Stomach (tissue), 9 donors: Measurements from ENCODE around the gene XRCC5. TPM values are rescaled to one million over a fixed set of nuclear protein-coding genes. Genes with fewer than 3 reads are reported as not detected.

Experiments
- DNase-seq, 2 donors: peaks; one replicate each; pipeline versions ENCODE4 v3.0.0 to v3.0.0-alpha.2; 2013 to 2019
- H3K27ac ChIP-seq, 5 donors: fragments of 200-600 bp in 4 of 5; sonication (generic) in 4 of 5; one replicate each; pipeline ENCODE4 v1.5.1; 2013 to 2019; ENCODE audit warnings: mild to moderate bottlenecking in 1 of 5, moderate library complexity in 1 of 5
- H3K27me3 ChIP-seq, 3 donors: fragments of 200-600 bp; sonication (generic); one replicate each; pipeline ENCODE4 v1.5.1; 2017 to 2019; ENCODE audit warnings: mixed run types in 1 of 3
- H3K36me3 ChIP-seq, 4 donors: fragments of 200-600 bp; sonication (generic); 1 replicate in 3 of 4; 2 replicates in 1 of 4; pipeline ENCODE4 v1.5.1; 2016 to 2019
- H3K4me1 ChIP-seq, 4 donors: fragments of 200-600 bp; sonication (generic); one replicate each; pipeline ENCODE4 v1.5.1; 2016 to 2019
- H3K4me3 ChIP-seq, 4 donors: fragments of 200-600 bp; sonication (generic) in 3 of 4; one replicate each; pipeline ENCODE4 v1.5.1; 2016 to 2019; ENCODE audit warnings: mild to moderate bottlenecking in 1 of 4
- H3K9me3 ChIP-seq, 4 donors: fragments of 200-600 bp; sonication (generic); one replicate each; pipeline ENCODE4 v1.5.1; 2016 to 2019
- EP300 ChIP-seq: sonication (generic); formaldehyde crosslinking; IDR thresholded peaks from one replicate; pipeline ENCODE4 v1.6.1; 2017; ENCODE audit warnings: antibody characterized with exemption
- POLR2A ChIP-seq, 4 donors: fragments of 450-650 bp; IDR thresholded peaks; one replicate each; pipeline ENCODE4 v1.6.1; 2016; ENCODE audit warnings: antibody characterized with exemption in 4 of 4, control low read depth in 2 of 4, mild to moderate bottlenecking in 1 of 4, moderate library complexity in 1 of 4
- POLR2AphosphoS5 ChIP-seq, 3 donors: sonication (generic); formaldehyde crosslinking; IDR thresholded peaks; one replicate each; pipeline ENCODE4 v1.6.1; 2016; ENCODE audit warnings: antibody characterized with exemption in 3 of 3
- WGBS, 5 donors: extraction: QIAGEN DNeasy Blood & Tissue Kit in 3 of 5; methylation state at CpG; one replicate each; pipeline versions ENCODE4 v1.1.5 to v1.1.7; 2013 to 2018; 5-methylcytosine and 5-hydroxymethylcytosine counted together
- intact Hi-C: fragments of 100-400 bp; cut with DNase I; formaldehyde crosslinking; loops from one replicate; pipeline ENCODE4 v1.15.1; 2023; ENCODE audit warnings: low total_unique reads
- polyA plus RNA-seq, 3 donors: library from polyadenylated mRNA; stranded (reverse); fragments of 200-250 nt; gene quantifications; one replicate each; pipeline ENCODE4 v1.2.3, GENCODE V29; 2013
- total RNA-seq, 5 donors: library from RNA; depleted of rRNA; stranded (reverse); fragments of >200 nt; gene quantifications; one replicate each; pipeline versions ENCODE4 v1.1.0 to v1.2.3, GENCODE V29; 2014 to 2016
- TF ChIP-seq, protein P1 (sequence below), 7 experiments: fragments of 450-650 bp in 4 of 7; fragments of 200-600 bp in 3 of 7; sonication (generic) in 3 of 7; IDR thresholded peaks; one replicate each; pipeline ENCODE4 v1.5.1; 2016 to 2019; ENCODE audit warnings: antibody characterized with exemption in 7 of 7, control low read depth in 2 of 7, mild to moderate bottlenecking in 1 of 7
- donor health status: healthy with polysubstance abuse.
- donor health status: Bipolar disorder and iron deficiency.
- donor health status: healthy.

XRCC5 gene
- total and polyA plus RNA-seq, 8 donors, result 70.2 to 302 (median 92.9) TPM

DNA sequence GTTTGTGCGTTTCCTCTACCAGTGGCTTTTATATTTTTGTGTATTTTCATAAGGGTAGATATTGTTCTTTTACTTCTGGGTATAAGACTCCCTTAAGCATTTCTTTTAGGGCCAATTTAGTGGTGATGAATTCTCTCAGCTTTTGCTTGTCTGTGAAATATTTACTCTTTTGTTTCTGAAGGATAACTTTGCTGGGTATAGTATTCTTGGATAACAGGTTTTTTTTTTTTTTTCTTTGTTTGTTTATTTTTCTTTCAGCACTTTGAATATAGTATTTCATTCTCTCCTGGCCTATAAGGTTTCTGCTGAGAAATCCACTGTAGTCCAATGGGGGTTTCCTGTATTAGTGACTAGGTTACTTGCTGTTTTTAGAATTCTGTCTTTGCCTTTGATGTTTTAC is 122.7 kb downstream of the XRCC5 start:
- Histone ChIP-seq H3K36me3 (no peaks in the 10 kb centered on the region), H3K27ac (no peak overlapping the region), H3K9me3 (peaks cover 3 to 27% (median 24%) of the 10 kb centered on the region in 4 donors), H3K4me1 (no peaks in the 10 kb centered on the region), H3K27me3 (no peaks in the 10 kb centered on the region), H3K4me3 (no peak overlapping the region)
- intact Hi-C loops, result no loop called here
- no peak for DNase-seq
- WGBS, 5 donors, result 0 to 87% (median 0%) methylated on average over 1 of the region's 1 CpG
- TF ChIP-seq, protein P1, sequence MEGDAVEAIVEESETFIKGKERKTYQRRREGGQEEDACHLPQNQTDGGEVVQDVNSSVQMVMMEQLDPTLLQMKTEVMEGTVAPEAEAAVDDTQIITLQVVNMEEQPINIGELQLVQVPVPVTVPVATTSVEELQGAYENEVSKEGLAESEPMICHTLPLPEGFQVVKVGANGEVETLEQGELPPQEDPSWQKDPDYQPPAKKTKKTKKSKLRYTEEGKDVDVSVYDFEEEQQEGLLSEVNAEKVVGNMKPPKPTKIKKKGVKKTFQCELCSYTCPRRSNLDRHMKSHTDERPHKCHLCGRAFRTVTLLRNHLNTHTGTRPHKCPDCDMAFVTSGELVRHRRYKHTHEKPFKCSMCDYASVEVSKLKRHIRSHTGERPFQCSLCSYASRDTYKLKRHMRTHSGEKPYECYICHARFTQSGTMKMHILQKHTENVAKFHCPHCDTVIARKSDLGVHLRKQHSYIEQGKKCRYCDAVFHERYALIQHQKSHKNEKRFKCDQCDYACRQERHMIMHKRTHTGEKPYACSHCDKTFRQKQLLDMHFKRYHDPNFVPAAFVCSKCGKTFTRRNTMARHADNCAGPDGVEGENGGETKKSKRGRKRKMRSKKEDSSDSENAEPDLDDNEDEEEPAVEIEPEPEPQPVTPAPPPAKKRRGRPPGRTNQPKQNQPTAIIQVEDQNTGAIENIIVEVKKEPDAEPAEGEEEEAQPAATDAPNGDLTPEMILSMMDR (IDR thresholded peaks at IDR 0.05), result no peak
- TF ChIP-seq POLR2A (IDR thresholded peaks at IDR 0.05) (no peak), EP300 (no peak), POLR2AphosphoS5 (IDR thresholded peaks at IDR 0.05) (no peak)

DNA sequence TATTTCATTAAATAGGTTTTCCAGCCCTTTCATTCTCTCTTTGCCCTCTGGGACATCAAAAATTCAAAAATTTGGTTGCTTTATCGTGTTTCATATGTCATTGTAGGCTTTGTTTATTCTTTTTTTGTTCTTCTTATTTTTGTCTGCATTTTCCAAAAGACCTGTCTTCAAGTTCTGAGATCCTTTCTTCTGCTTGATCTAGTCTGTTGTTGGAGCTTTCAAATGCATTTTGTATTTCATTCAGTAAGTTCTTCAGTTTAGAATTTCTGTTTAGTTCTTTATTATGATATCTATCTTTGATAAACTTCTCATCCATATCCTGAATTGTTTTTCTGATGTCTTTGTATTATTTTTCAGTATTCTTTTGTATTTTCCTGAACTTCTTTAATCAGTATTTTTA is 123.6 kb downstream of the XRCC5 start:
- intact Hi-C loops, result no loop called here
- Histone ChIP-seq H3K4me3 (no peak overlapping the region), H3K27me3 (no peaks in the 10 kb centered on the region), H3K9me3 (peaks cover 3 to 27% (median 24%) of the 10 kb centered on the region in 4 donors), H3K4me1 (no peaks in the 10 kb centered on the region), H3K36me3 (no peaks in the 10 kb centered on the region), H3K27ac (no peak overlapping the region)
- 70 to 92% (median 71%) methylated on average over 1 of the region's 1 CpG for WGBS, 5 donors
- DNase-seq, result no peak
- TF ChIP-seq, protein P1 (IDR thresholded peaks at IDR 0.05), result no peak
- TF ChIP-seq POLR2AphosphoS5 (IDR thresholded peaks at IDR 0.05) (no peak), EP300 (no peak), POLR2A (IDR thresholded peaks at IDR 0.05) (no peak)

DNA sequence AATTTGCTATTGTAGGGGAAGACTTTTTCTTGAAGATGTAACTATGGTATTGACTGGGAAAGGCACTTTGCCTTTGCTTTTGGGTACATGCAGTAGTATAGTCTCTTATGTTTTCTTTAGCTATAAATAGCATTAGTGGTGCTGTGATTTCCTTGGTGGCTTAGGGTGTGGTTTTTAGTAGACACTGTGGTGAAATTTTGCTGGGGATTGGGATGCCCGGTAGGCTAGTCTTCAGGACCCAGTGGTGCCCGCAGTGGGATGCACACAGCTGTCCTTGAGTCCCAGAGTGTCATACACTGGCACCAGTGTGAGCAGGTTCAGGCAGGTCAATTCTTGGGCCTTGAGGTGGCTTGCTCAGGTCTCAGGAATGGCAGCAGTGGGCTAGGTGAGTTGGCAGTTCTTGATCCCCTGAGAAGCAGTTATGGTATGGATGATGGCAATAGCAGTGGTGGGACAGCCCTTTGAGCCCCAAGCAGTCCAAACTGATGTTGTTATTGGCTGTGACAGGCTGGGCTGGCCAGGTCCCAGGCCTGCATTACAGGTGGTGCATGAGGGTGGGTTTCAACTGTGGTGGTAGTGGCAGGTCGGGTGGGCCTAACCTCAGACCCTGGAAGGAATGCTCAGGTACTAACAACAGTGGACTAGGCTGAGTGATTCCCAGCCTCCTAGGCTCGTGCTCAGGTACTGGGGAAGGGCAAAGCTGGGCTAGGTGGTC is 124.3 kb downstream of the XRCC5 start:
- Histone ChIP-seq H3K27ac (no peak overlapping the region), H3K4me3 (no peak overlapping the region), H3K4me1 (no peaks in the 10 kb centered on the region), H3K36me3 (no peaks in the 10 kb centered on the region), H3K9me3 (peaks cover 3 to 27% (median 24%) of the 10 kb centered on the region in 4 donors), H3K27me3 (no peaks in the 10 kb centered on the region)
- DNase-seq, result no peak
- 80 to 93% (median 83%) methylated on average over 3 to 4 of the region's 4 CpGs for WGBS, 5 donors
- intact Hi-C loops, result no loop called here
- TF ChIP-seq EP300, result no peak
- TF ChIP-seq, protein P1 (IDR thresholded peaks at IDR 0.05), result no peak
- no peak for TF ChIP-seq POLR2AphosphoS5 (IDR thresholded peaks at IDR 0.05)
- no peak for TF ChIP-seq POLR2A (IDR thresholded peaks at IDR 0.05)

DNA sequence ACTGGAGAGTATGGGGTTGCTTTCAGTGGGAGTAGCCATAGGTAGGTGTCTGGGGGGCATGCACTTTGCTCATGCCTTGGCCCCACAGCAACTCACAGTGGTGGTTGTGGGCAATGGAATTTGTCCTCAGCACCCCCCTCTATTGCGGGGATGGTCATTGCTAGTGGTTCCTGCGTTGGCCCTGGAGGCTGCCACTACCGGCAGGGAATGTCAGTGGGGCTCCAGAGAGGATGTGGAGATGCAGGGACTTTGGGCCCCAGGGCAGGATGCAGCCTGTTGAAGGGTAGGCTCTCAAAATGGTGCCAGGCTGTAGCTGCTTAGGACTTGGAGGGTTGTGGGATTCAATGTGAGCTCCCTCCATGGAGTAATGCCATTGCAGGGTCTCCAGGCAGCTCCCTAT is 125.0 kb downstream of the XRCC5 start:
- 86 to 98% (median 96%) methylated on average over 3 of the region's 3 CpGs for WGBS, 5 donors
- Histone ChIP-seq H3K9me3 (peaks cover 3 to 27% (median 24%) of the 10 kb centered on the region in 4 donors), H3K4me3 (no peak overlapping the region), H3K36me3 (no peaks in the 10 kb centered on the region), H3K27ac (no peak overlapping the region), H3K4me1 (no peaks in the 10 kb centered on the region), H3K27me3 (no peaks in the 10 kb centered on the region)
- no peak for DNase-seq
- intact Hi-C loops, result no loop called here
- no peak for TF ChIP-seq EP300

DNA sequence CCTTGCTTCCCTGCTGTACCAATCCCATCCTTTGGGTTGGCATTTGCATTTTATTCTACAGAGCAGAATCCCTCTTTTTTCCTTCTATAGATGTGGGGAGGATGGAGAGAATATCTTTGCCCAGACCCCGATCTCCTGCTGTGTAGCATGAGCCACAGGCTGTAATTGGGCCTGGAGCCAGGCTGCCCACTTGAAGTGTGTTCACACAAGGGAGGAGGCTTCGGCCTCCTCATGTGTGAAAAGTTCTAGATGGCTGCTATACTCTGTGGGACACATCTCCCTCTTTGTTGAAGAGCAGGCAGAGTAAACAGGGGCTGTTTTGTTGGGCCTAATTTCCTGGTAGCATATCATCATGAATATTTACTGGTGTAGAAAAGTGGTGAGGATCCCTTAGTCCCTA is 126.3 kb downstream of the XRCC5 start:
- intact Hi-C loops, result no loop called here
- no peak overlapping the region for H3K27ac ChIP-seq
- 86 to 91% (median 88%) methylated on average over 2 of the region's 2 CpGs for WGBS, 5 donors

More for the DNA sequence above, 126.3 kb downstream of the XRCC5 start:
- no peak for DNase-seq
- TF ChIP-seq POLR2AphosphoS5 (IDR thresholded peaks at IDR 0.05), result no peak
- no peak for TF ChIP-seq EP300
- TF ChIP-seq, protein P1 (IDR thresholded peaks at IDR 0.05), result no peak
- TF ChIP-seq POLR2A (IDR thresholded peaks at IDR 0.05), result no peak
- H3K27me3 ChIP-seq, result no peaks in the 10 kb centered on the region
- no peaks in the 10 kb centered on the region for H3K36me3 ChIP-seq
- peaks cover 3 to 27% (median 24%) of the 10 kb centered on the region in 4 donors for H3K9me3 ChIP-seq
- no peaks in the 10 kb centered on the region for H3K4me1 ChIP-seq
- no peak overlapping the region for H3K4me3 ChIP-seq
